Measurements from ENCODE around the gene FAM53B.

- TF ChIP-seq POLR2AphosphoS5 (IDR thresholded peaks at IDR 0.05) (no peak), CTCF (IDR thresholded peaks at IDR 0.05) (no peak), POLR2A (IDR thresholded peaks at IDR 0.05) (no peak)
These were observed 64.8 kb downstream of the FAM53B start for GRCh38 chr10:124679401-124679800.
